Measurements from ENCODE around the gene RPTOR.
"Not testable (repeated sequence)": the region's sequence is repeated elsewhere in the genome, so short reads cannot be mapped to it uniquely, and the experiment has no call there.

Gene RPTOR

GRCh38 chr17:80872501-80873306 is 328.1 kb downstream of the RPTOR start:
- TF ChIP-seq, protein P1, sequence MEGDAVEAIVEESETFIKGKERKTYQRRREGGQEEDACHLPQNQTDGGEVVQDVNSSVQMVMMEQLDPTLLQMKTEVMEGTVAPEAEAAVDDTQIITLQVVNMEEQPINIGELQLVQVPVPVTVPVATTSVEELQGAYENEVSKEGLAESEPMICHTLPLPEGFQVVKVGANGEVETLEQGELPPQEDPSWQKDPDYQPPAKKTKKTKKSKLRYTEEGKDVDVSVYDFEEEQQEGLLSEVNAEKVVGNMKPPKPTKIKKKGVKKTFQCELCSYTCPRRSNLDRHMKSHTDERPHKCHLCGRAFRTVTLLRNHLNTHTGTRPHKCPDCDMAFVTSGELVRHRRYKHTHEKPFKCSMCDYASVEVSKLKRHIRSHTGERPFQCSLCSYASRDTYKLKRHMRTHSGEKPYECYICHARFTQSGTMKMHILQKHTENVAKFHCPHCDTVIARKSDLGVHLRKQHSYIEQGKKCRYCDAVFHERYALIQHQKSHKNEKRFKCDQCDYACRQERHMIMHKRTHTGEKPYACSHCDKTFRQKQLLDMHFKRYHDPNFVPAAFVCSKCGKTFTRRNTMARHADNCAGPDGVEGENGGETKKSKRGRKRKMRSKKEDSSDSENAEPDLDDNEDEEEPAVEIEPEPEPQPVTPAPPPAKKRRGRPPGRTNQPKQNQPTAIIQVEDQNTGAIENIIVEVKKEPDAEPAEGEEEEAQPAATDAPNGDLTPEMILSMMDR (IDR thresholded peaks at IDR 0.05; ENCODE audit: low read depth, low read length): no peak
- no peak overlapping the region for H3K4me3 ChIP-seq (ENCODE audit: low read depth, low read length)

DNA sequence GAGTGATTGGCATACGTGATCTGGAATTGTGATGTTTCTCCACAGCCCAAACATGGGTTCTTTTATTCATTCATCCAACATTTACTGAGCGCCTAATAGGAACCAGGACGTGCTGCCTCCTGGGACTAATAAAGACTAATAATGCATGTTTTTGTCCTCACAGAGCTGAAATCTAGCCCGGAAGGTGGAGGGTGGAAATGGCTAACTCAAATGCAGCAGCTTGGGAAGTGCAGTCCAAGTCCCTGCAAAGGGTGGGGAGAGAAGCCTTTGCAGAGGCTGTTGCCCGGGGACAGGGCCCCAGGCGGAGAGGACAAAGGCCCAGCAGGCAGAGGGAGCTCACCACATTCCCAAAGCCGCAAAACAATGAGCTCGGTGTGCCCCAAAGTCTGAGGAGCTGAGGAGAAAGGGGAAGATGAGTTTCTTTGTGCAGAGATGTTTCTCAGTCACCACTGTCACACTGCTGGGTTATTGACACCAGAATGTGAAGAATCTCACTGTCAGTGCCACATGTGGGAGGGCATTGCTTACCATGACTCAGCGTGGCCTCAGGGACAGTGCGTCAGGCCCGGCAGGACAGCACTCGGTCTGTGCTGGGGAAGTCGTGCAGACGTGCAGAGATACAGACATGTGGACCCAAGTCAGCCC is 328.8 kb downstream of the RPTOR start:
- TF ChIP-seq, protein P1 (IDR thresholded peaks at IDR 0.05; ENCODE audit: low read depth, low read length): no peak
- no peak overlapping the region for H3K4me3 ChIP-seq (ENCODE audit: low read depth, low read length)

DNA sequence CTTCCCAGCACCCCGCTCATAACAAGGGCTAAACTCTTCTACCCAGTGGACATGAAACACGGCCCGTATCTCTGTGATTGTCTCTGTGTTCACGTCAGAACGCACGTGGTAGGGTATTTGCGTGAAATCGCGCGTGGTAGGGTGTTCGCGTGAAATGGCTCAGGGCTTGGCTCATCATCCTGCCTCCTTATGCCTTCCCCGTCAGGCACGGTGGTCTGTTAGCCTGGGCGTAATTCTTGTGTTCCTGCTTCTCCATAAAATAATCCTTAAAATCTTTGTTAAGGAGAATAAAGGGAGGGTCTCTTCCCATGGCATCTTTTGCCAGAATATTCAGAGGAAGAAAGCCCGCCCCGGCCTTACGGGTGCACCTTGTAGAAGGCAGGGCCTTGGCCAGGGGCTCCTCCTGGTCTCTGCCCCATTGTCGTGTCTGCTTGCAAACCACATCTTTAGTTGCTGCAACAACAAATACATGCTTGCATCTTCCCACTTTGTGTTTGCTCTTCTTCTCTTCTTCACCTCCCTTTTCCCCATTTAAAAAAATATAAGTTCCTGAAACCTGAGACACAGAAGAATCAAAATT is 330.3 kb downstream of the RPTOR start:
- TF ChIP-seq, protein P1 (IDR thresholded peaks at IDR 0.05; ENCODE audit: low read depth, low read length): no peak
- H3K4me3 ChIP-seq (ENCODE audit: low read depth, low read length): no peak overlapping the region

GRCh38 chr17:80875480-80875995 is 330.9 kb downstream of the RPTOR start:
- not testable (repeated sequence) for H3K4me3 ChIP-seq (ENCODE audit: low read depth, low read length)

DNA sequence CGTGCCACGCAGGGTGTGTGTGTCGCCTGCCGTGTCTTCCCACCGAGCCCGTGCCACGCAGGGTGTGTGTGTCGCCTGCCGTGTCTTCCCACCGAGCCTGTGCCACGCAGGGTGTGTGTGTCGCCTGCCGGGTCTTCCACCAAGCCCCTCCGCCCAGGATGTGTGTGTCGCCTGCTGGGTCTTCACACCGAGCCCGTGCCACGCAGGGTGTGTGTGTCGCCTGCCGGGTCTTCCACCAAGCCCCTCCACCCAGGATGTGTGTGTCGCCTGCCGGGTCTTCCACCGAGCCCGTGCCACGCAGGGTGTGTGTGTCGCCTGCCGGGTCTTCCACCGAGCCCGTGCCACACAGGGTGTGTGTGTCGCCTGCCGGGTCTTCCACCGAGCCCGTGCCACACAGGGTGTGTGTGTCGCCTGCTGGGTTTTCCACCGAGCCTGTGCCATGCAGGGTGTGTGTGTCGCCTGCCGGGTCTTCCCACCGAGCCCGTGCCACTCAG is 331.9 kb downstream of the RPTOR start:
- H3K4me3 ChIP-seq (ENCODE audit: low read depth, low read length): not testable (repeated sequence)

GRCh38 chr17:80876950-80877728 is 332.5 kb downstream of the RPTOR start:
- TF ChIP-seq, protein P1 (IDR thresholded peaks at IDR 0.05; ENCODE audit: low read depth, low read length): no peak
- no peak overlapping the region for H3K4me3 ChIP-seq (ENCODE audit: low read depth, low read length)

DNA sequence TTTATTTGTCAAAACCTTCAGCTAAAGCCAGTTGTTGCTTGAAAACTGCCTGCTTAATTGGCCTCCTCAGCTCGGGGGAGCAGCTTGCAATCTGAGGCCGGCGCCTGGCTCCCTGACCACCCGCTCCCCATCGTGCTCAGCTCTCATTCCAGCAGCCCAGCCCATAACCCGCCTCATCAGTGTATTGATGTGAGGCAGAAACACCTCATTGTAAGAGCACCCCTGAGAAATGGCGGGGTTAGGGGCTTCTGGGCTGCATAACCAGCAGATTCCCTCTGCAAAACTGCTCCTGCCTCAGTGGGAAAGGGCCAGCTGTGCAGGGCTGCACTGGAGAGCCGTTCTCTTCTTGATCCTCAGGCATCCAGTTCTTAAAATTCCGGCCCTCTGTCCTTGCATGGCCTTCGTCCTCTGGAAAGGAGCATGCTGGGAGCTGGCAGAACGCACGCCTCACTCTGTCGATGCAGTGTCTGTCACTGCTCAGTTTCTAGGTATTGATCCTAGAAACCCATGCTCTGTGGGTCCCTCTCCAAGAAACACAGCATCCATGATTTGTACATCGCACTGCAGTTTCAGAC is 333.2 kb downstream of the RPTOR start:
- H3K4me3 ChIP-seq (ENCODE audit: low read depth, low read length): no peak overlapping the region
- TF ChIP-seq, protein P1 (IDR thresholded peaks at IDR 0.05; ENCODE audit: low read depth, low read length): no peak
